GM21723 (cell line): ENCODE results near the gene ERC2.

Experiments used
- ATAC-seq: cut with Tn5 transposase; IDR thresholded peaks from one replicate; pipeline ENCODE4 v1.9.1; 2021; ENCODE audit warnings: mild to moderate bottlenecking, moderate library complexity; ENCODE audit not compliant: unreplicated experiment

ERC2 gene

GRCh38 chr3:55551644-55552043 lies 916.6 kb downstream of the ERC2 start:
- ATAC-seq = no peak

- ATAC-seq = no peak
These were observed 919.1 kb downstream of the ERC2 start for GRCh38 chr3:55549177-55549576.

- no peak for ATAC-seq
These were observed 921.2 kb downstream of the ERC2 start for GRCh38 chr3:55546866-55547669.

GRCh38 chr3:55545995-55546394 lies 922.3 kb downstream of the ERC2 start:
- ATAC-seq = no peak

- ATAC-seq = no peak
These were observed 924.0 kb downstream of the ERC2 start for GRCh38 chr3:55544219-55544618.

GRCh38 chr3:55543181-55543614 lies 925.1 kb downstream of the ERC2 start:
- ATAC-seq = no peak

GRCh38 chr3:55541456-55541855 lies 926.8 kb downstream of the ERC2 start:
- ATAC-seq = no peak

GRCh38 chr3:55541016-55541415 lies 927.3 kb downstream of the ERC2 start:
- no peak for ATAC-seq

GRCh38 chr3:55540579-55540978 lies 927.7 kb downstream of the ERC2 start:
- no peak for ATAC-seq

GRCh38 chr3:55538158-55538557 lies 930.1 kb downstream of the ERC2 start:
- ATAC-seq = no peak

GRCh38 chr3:55537563-55537962 lies 930.7 kb downstream of the ERC2 start:
- no peak for ATAC-seq

GRCh38 chr3:55537129-55537528 lies 931.1 kb downstream of the ERC2 start:
- ATAC-seq = no peak

- no peak for ATAC-seq
These were observed 933.4 kb downstream of the ERC2 start for GRCh38 chr3:55534876-55535275.

- no peak for ATAC-seq
These were observed 935.5 kb downstream of the ERC2 start for GRCh38 chr3:55532806-55533205.

GRCh38 chr3:55531321-55531720 lies 936.9 kb downstream of the ERC2 start:
- no peak for ATAC-seq

- no peak for ATAC-seq
These were observed 940.9 kb downstream of the ERC2 start for GRCh38 chr3:55527361-55527760.

- ATAC-seq = no peak
These were observed 941.8 kb downstream of the ERC2 start for GRCh38 chr3:55526332-55527030.

GRCh38 chr3:55525436-55525835 lies 942.8 kb downstream of the ERC2 start:
- no peak for ATAC-seq

GRCh38 chr3:55524565-55525244 lies 943.6 kb downstream of the ERC2 start:
- ATAC-seq = no peak

- no peak for ATAC-seq
These were observed 944.8 kb downstream of the ERC2 start for GRCh38 chr3:55523471-55523870.

- no peak for ATAC-seq
These were observed 946.4 kb downstream of the ERC2 start for GRCh38 chr3:55521738-55522421.
